GM12878 (cell line): ENCODE data around the gene ZNF544. TPM values are rescaled to one million over a fixed set of nuclear protein-coding genes. Genes with fewer than 3 reads are reported as not detected.
A peak's percentile ranks its signal among the peaks of the same experiment; 100 is the strongest.

ENCODE experiments used
- ATAC-seq: fragments of 200-7000 bp; cut with Tn5 transposase; 3 replicates; pipeline ENCODE4 v1.9.1; 2020; ENCODE audit warnings: mild to moderate bottlenecking, moderate library complexity
- BruUV-seq: library from RNA; stranded (reverse); fragments of 400-500 nt; replicated peaks from 2 replicates; lab custom pipeline; 2021; lab: Mats Ljungman, UMichigan
- CTCF ChIA-PET: fragments of 300-600 bp; sonication (Branson Sonifier 250); formaldehyde crosslinking; extraction: SDS; loops from one replicate; lab custom pipeline; 2021; ENCODE audit warnings: inconsistent platforms; lab: Yijun Ruan, JAX
- POLR2A ChIA-PET: fragments of 350-600 bp; formaldehyde crosslinking; extraction: SDS; loops from one replicate; lab custom pipeline; 2021; ENCODE audit warnings: inconsistent platforms; lab: Charles Lee
- RAD21 ChIA-PET: fragments of 300-600 bp; sonication (Branson Sonifier 250); formaldehyde crosslinking; loops from one replicate; lab custom pipeline; 2023; ENCODE audit warnings: antibody characterized with exemption; ENCODE audit not compliant: unreplicated experiment; lab: Charles Lee
- SMC1A ChIA-PET: fragments of 300-600 bp; sonication (Branson Sonifier 250); formaldehyde crosslinking; loops from one replicate; lab custom pipeline; 2023; ENCODE audit not compliant: unreplicated experiment, uncharacterized antibody; lab: Charles Lee
- DNase-seq: peaks from one replicate; pipeline ENCODE4 v3.0.0-alpha.2; 2011; ENCODE audit warnings: low read depth, low spot score
- FAIRE-seq: peaks from 3 replicates; lab custom pipeline; 2011; peaks lifted over from hg19 to GRCh38; lab: Jason Lieb, UNC
- H2AFZ ChIP-seq: 2 replicates; pipeline ENCODE4 v1.6.0; 2011; ENCODE audit warnings: low read depth, low read length, control low read depth; ENCODE audit not compliant: control insufficient read depth
- H3K27ac ChIP-seq: 2 replicates; pipeline ENCODE4 v1.5.1; 2011; ENCODE audit warnings: control low read depth; ENCODE audit not compliant: control insufficient read depth, insufficient read depth
- H3K27me3 ChIP-seq, 2 experiments: replicated peaks in 1 of 2; 2 replicates each; pipeline versions ENCODE4 v1.6.0 to v1.6.1; 2011; ENCODE audit warnings: low read length in 1 of 2; ENCODE audit not compliant: control insufficient read depth in 2 of 2, insufficient read depth in 2 of 2
- H3K36me3 ChIP-seq, 2 experiments: 2 replicates each; pipeline ENCODE4 v1.5.1; 2011; ENCODE audit warnings: low read length in 1 of 2; ENCODE audit not compliant: control insufficient read depth in 2 of 2, insufficient read depth in 2 of 2
- H3K4me1 ChIP-seq: 2 replicates; pipeline ENCODE4 v1.6.1; 2011; ENCODE audit warnings: mild to moderate bottlenecking, low read length, moderate library complexity, mixed read lengths; ENCODE audit not compliant: control insufficient read depth, insufficient read depth
- H3K4me2 ChIP-seq: 2 replicates; pipeline ENCODE4 v1.6.0; 2011; ENCODE audit warnings: control low read depth; ENCODE audit not compliant: control insufficient read depth, insufficient read depth
- H3K4me3 ChIP-seq: fragments of 200-600 bp; sonication (generic); 2 replicates; pipeline ENCODE4 v1.5.1; 2016
- H3K79me2 ChIP-seq: 2 replicates; pipeline ENCODE4 v1.6.0; 2011; ENCODE audit warnings: low read length; ENCODE audit not compliant: control insufficient read depth, insufficient read depth
- H3K9ac ChIP-seq: 2 replicates; pipeline ENCODE4 v1.8.0; 2011; ENCODE audit warnings: low read length, control low read depth, mixed read lengths; ENCODE audit not compliant: control insufficient read depth, insufficient read depth
- H3K9me3 ChIP-seq: replicated peaks from 3 replicates; pipeline ENCODE4 v1.5.1; 2011; ENCODE audit warnings: mild to moderate bottlenecking, low read length; ENCODE audit not compliant: control insufficient read depth, insufficient read depth
- H4K20me1 ChIP-seq: 2 replicates; pipeline ENCODE4 v1.6.0; 2011; ENCODE audit not compliant: control insufficient read depth, insufficient read depth
- SUPT20H ChIP-seq: IDR thresholded peaks from 2 replicates; pipeline ENCODE4 v1.6.1; 2011; ENCODE audit warnings: low read depth, mild to moderate bottlenecking, low read length, moderate library complexity, borderline replicate concordance; ENCODE audit not compliant: control insufficient read depth
- WGBS: methylation state at CpG from one replicate; pipeline ENCODE4 v1.1.6; 2016; ENCODE audit warnings: low lambda C conversion rate; ENCODE audit not compliant: insufficient replicate concordance, insufficient coverage; ENCODE audit errors: missing lambda C conversion rate; 5-methylcytosine and 5-hydroxymethylcytosine counted together
- in situ Hi-C: fragments of 300-500 bp; cut with MboI; formaldehyde crosslinking; loops from 9 replicates; pipeline ENCODE4 v1.14.3; 2018; ENCODE audit warnings: mixed read lengths
- intact Hi-C: fragments of 100-400 bp; cut with micrococcal nuclease; formaldehyde crosslinking; loops from one replicate; pipeline ENCODE4 v1.14.2; 2022; ENCODE audit not compliant: unreplicated experiment
- polyA plus RNA-seq, 11 experiments: library from polyadenylated mRNA; depleted of rRNA in 4 of 11; unstranded in 6 of 11; stranded (reverse) in 5 of 11; fragments of >200 nt; fragmentation: Nextera tagmentation in 4 of 11; fragmentation: Illumina TruSeq in 1 of 11; extraction: Ambion mirVana in 4 of 11; extraction: Trizol in 1 of 11; gene quantifications; 1 replicate in 1 of 11; 2 replicates in 10 of 11; pipeline versions ENCODE4 v1.2.1 to v1.2.3, GENCODE V29; 2011 to 2016; ENCODE audit warnings: inconsistent platforms in 2 of 11, missing spikeins in 2 of 11, low read depth in 1 of 11
- total RNA-seq, 4 experiments: library from RNA; depleted of rRNA in 3 of 4; stranded (reverse); fragments of >200 nt in 3 of 4; fragmentation: Illumina TruSeq in 1 of 4; extraction: Trizol in 1 of 4; gene quantifications; 2 replicates each; pipeline versions ENCODE4 v1.2.1 to v1.2.3, GENCODE V29; 2013 to 2021
- TF ChIP-seq, protein P1 (sequence below): IDR thresholded peaks from 2 replicates; pipeline ENCODE4 v1.6.1; 2012; ENCODE audit warnings: mild to moderate bottlenecking, low read depth, low read length

ZNF544 gene
- total and polyA plus RNA-seq, 10 of the 15 experiments (the other 5 are each of a cell fraction or from before 2014, with no cell fraction given) = 27.3 to 70.1 (median 42.6) TPM

DNA sequence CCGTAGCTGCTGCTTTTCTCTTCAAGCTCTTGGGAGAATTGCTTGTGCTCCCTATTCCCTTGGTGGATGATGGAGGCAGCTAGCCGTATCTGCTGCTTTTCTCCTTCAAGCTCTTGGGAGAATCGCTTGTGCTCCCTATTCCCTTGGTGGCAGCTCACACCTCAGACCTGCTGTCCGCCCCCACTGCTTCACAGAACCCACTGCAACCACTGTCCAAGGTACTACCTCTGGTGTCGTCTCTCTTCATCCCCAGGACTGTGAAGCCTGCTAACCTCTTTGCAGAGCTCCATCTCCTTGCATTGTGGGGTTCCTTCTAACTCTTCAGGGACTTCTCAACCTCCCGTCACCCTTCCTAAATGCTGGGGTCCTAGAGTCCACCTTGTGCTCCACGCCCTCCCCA is 71.9 kb downstream of the ZNF544 start:
- WGBS = 80% methylated on average over 7 of the region's 7 CpGs
- Histone ChIP-seq H3K4me2 (no peak overlapping the region), H3K27me3 (no peaks in the 10 kb centered on the region), H3K4me3 (no peak overlapping the region), H3K36me3 (peaks cover 0 to 4% of the 10 kb centered on the region in 2 experiments; a peak in 1 of 4 replicates), H3K9me3 (peaks cover 4% of the 10 kb centered on the region; the same call in 2 of the 3 replicates), H3K4me1 (no peaks in the 10 kb centered on the region), H3K27ac (no peak overlapping the region), H3K9ac (no peak overlapping the region), H4K20me1 (no peaks in the 10 kb centered on the region), H3K79me2 (peaks cover 4% of the 10 kb centered on the region), H2AFZ (no peak overlapping the region)
- ChIA-PET RAD21 (interaction anchor here (0.6 kb wide), 1 partner anchor 17 kb away, joined by 3 read pairs; no protein-coding TSS in a partner anchor), SMC1A (interaction anchor here (1.0 to 1.1 kb wide), 2 partner anchors 22 to 150 kb away, joined by 3 to 4 read pairs; partner anchors contain the start of genes ZNF324B and ZNF8), CTCF (interaction anchor here (1.0 kb wide), 1 partner anchor 9 kb away, joined by 3 read pairs; no protein-coding TSS in a partner anchor), POLR2A (no interaction called here)
- intact Hi-C loops = loop anchor here (10.0 kb wide), 1 partner anchor 76 kb away; the partner anchor contains the start of gene ZNF544
- TF ChIP-seq, protein P1, sequence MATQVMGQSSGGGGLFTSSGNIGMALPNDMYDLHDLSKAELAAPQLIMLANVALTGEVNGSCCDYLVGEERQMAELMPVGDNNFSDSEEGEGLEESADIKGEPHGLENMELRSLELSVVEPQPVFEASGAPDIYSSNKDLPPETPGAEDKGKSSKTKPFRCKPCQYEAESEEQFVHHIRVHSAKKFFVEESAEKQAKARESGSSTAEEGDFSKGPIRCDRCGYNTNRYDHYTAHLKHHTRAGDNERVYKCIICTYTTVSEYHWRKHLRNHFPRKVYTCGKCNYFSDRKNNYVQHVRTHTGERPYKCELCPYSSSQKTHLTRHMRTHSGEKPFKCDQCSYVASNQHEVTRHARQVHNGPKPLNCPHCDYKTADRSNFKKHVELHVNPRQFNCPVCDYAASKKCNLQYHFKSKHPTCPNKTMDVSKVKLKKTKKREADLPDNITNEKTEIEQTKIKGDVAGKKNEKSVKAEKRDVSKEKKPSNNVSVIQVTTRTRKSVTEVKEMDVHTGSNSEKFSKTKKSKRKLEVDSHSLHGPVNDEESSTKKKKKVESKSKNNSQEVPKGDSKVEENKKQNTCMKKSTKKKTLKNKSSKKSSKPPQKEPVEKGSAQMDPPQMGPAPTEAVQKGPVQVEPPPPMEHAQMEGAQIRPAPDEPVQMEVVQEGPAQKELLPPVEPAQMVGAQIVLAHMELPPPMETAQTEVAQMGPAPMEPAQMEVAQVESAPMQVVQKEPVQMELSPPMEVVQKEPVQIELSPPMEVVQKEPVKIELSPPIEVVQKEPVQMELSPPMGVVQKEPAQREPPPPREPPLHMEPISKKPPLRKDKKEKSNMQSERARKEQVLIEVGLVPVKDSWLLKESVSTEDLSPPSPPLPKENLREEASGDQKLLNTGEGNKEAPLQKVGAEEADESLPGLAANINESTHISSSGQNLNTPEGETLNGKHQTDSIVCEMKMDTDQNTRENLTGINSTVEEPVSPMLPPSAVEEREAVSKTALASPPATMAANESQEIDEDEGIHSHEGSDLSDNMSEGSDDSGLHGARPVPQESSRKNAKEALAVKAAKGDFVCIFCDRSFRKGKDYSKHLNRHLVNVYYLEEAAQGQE = peak; percentile 19; the same call in 1 of the 2 replicates
- TF ChIP-seq SUPT20H = no peak
- no TSS peak for BruUV-seq
- in situ Hi-C loops = no loop called here
- no peak for FAIRE-seq
- no peak for DNase-seq
- no peak for ATAC-seq
